Activated naive CD4-positive, alpha-beta T cell treated with Interleukin-2 at 50 U/mL for 16 hours (primary cell): ENCODE measurements around the gene ADAM12.
"Not testable (repeated sequence)": the region's sequence is repeated elsewhere in the genome, so short reads cannot be mapped to it uniquely, and the experiment has no call there.

Experiments
- DNase-seq: peaks from one replicate; pipeline ENCODE4 v3.0.0-alpha.2; 2020

Gene ADAM12

GRCh38 chr10:126259760-126260479 lies 128.4 kb downstream of the ADAM12 start:
- DNase-seq, result no peak

GRCh38 chr10:126256864-126257263 lies 131.4 kb downstream of the ADAM12 start:
- no peak for DNase-seq

DNA sequence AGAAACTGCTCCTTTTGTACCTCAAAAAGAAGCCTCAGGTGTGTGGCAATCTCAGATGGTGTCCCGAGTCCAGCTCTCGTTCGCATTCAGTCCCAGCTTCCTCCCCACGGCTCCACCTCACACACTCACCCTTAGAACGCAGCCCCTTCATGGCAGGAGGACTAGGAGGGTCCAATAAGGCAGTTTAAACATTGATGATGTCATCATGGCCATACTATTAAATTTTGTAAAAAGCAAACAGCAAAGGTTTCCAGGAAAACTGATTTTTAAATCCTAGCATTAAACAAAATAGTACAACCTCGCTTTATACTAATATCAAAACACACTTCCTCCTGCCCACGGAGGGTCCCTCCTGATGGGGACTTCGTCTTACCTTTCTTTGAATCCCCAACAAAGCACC lies 133.0 kb downstream of the ADAM12 start:
- DNase-seq, result no peak

GRCh38 chr10:126253611-126253998 lies 134.7 kb downstream of the ADAM12 start:
- no peak for DNase-seq

- no peak for DNase-seq
Measured at GRCh38 chr10:126252884-126253610, 135.2 kb downstream of the ADAM12 start.

DNA sequence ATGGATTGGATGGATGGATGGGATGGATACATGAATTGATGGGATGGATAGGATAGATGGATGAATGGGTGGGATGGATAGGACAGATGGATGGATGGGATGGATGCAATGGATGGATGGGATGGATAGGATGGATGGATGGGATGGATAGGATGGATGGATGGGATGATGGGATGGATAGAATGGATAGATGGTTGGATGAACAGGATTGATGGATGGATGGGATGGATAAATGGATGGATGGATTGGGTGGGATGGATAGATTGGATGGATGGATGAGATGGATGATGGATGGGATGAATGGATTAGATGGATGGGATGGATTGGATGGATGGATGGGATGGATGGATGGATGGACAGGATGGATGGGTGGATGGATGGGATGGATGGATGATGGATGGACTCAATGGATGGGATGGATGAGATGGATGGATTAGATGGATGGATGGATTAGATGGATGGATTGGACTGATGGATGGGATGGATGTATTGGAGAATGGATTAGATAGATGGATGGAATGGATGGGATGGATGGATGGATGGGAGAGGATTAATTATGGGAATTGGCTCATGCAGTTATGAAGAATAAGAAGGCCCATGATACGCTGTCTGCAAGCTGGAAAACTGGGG lies 136.4 kb downstream of the ADAM12 start:
- DNase-seq, result no peak

DNA sequence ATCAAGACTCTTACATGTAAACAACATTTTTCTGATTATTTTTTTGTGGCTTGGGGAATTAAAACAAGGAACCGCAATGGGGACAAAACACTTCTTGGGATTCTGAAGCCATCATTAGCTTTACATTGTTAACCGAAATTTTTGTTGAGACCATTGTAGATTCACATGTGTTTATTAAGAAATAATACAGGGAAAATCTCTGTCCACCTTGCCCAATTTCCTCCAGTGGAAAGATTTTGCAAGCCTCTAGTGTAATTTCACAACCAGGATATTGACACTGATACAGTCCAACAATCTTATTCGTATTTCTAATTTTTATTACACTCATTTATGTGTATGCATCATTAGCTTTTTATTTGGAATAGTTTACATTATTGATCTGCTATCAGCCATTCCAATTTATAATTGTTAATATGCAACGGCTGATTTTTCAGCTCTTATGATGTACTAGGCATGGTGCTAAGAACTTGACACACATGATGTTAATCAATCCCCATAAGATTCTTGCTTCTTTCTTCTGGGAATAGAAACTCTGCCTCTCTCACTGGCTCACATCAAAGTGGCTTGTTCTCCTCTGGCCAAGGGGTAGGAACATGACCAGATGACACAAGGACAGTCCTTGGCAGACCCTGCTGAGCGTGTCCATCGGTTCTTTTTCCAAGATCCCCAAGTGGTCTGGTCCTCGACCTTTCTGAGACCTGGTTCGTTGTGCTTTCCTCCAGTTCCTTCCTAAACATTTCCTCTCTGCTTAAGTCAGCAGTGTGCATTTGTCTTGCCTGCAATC lies 137.6 kb downstream of the ADAM12 start:
- DNase-seq, result no peak

GRCh38 chr10:126250045-126250444 lies 138.2 kb downstream of the ADAM12 start:
- DNase-seq, result no peak

GRCh38 chr10:126247446-126247975 lies 140.8 kb downstream of the ADAM12 start:
- DNase-seq, result no peak

- DNase-seq, result not testable (repeated sequence)
Measured at GRCh38 chr10:126246396-126246795, 141.9 kb downstream of the ADAM12 start.

GRCh38 chr10:126245501-126245900 lies 142.8 kb downstream of the ADAM12 start:
- DNase-seq, result no peak

DNA sequence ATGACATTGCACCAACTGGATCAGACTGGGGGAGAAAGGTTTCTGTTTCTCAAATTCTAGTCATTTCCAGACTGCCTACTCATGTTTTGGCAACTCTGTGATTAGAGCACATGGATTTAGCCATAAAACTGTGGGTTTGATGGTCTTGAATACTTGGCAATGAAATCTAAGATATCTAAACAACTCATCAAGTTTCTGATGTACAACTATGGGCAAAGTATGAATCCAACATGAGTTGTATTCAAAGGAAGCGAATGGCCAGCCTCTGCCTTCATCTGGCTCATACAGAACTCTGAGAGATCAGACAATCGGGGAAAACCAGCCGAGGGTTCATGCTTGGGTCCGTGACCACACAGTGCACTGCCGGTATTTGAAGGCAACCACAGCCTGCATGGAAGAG lies 144.3 kb downstream of the ADAM12 start:
- DNase-seq, result no peak

- no peak for DNase-seq
Measured at GRCh38 chr10:126243306-126243705, 145.0 kb downstream of the ADAM12 start.

GRCh38 chr10:126242397-126243260 lies 145.6 kb downstream of the ADAM12 start:
- no peak for DNase-seq

DNA sequence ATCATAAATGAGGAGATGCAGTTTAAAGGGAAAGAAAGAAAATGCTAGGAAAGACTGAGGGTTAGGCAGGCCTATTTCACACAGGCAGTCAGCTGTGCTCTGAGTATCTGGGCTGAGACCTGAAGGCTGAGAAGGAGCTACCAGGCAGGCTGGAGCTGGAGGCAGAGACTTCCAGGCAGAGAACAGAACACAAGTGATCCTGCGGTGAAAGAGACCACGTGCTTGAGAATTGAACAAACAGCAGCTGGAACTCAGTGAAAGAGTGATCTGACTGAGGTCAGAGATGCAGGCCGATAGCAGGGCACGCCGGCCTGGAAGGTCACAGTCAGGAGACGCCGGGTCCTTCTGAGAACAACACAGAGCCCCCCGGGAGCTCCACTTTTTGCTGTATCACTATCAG lies 147.8 kb downstream of the ADAM12 start:
- DNase-seq, result no peak

DNA sequence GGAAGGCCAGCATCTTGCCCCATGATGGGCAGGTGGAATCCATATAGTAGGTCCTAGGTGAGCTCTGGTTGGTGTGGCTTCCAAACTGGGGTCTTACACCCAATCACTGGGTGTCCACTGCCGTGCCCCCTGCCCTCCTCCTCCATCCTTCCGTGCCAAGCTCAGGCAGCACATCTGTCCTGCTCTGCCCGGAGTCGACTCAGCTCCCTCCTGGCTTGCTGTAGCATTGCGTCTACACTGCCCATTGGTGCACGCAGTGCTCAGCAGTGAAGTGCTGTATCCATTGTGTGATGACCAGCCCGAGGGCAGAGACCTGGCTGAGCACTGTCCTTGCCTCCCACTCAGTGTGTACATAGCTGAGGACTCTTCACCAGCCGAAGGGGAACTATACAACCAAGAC lies 148.4 kb downstream of the ADAM12 start:
- DNase-seq, result no peak

- no peak for DNase-seq
Measured at GRCh38 chr10:126235979-126236851, 152.1 kb downstream of the ADAM12 start.

DNA sequence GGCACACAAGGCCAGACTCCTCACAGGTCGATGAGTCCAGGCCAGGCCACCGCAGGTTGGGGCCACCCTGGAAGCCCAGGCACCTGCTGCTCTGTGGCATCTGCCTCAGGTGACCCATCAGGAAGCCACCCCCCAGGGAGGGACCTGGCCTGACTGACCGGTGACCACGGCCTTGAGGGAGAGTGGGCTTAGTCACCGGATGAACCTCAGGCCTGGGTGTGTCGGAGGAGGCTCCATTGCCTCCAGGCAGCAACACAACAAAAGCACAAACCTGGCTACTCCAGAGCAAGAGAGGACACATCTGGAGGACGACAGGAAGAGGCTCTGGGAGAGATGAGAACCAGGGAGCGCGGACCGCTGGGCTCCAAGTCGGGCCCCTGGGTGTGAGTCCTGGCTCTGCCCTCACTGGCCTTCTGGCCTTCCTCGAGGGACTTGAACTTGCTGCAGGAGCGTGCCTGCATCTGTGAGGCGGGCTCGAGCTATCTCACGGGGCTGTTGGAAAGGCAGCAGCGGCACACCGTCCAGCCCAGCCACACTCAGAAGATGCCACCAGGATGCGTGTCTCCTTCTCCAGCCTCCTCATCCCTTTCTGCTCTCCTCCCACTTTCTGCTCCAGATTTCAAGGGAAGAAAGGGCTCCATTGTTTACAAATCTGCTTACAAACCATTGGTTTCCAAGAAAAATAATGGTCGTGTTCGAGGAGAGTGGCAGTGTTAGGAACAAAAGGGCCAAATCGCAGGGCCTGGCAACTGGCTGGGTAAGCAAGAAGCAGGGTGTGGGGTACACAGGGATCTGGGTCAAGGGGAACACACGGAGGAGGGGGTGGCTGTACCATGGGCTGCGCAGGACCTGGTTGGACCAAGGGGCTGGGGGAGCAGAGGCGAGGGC lies 152.9 kb downstream of the ADAM12 start:
- no peak for DNase-seq

- no peak for DNase-seq
Measured at GRCh38 chr10:126234630-126235029, 153.6 kb downstream of the ADAM12 start.
